ENCODE data around the gene DLAT.
"Not testable (repeated sequence)": the region's sequence is repeated elsewhere in the genome, so short reads cannot be mapped to it uniquely, and the experiment has no call there.

DLAT gene

DNA sequence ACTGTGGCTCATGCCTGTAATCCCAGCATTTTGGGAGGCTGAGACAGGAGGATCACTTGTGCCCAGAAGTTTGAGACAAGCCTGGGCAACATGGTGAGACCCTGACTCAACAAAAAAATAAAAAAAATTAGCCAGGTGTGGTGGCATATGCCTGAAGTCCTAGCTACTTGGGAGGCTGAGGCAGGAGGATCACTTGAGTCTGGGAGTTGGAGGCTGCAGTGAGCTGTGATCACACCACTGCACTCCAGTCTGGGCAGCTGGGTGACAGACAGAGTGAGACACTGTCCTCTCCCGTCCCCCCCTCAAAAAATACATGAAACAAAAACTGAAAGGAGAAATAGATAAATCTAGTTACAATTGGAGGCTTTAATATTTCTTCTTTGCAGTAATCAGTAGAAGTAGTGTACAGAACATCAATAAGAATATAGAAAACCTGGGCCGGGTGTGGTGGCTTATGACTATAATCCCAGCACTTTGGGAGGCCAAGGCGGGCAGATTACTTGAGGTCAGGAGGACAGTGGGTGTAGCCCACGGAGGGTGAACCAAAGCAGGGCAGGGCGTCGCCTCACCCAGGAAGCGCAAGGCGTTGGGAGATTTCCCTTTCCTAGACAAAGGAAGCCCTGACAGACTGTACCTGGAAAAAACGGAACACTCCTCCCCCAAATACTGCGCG, 19.6 kb upstream of the DLAT start:
- no peak for DNase-seq

DNA sequence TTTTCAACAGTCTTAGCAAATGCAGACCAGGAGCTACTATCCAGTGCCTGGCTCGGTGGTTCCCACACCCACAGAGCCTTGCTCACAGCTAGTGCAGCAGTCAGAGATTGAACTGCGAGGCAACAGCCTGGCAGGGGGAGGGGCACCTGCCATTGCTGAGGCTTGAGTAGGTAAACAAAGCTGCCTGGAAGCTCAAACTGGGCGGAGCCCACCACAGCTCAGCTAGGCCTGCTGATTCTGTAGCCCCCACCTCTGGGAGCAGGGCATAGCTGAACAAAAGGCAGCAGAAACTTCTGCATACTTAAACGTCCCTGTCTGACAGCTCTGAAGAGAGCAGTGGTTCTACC, 19.1 kb upstream of the DLAT start:
- not testable (repeated sequence) for DNase-seq

DNA sequence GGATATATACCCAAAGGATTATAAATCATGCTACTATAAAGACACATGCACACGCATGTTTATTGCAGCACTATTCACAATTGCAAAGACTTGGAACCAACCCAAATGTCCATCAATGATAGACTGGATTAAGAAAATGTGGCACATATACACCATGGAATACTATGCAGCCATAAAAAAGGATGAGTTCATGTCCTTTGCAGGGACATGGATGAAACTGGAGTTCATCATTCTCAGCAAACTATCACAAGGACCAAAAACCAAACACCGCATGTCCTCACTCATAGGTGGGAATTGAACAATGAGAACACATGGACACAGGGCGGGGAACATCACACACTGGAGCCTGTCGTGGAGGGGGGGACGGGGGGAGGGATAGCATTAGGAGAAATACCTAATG, 13.8 kb upstream of the DLAT start:
- not testable (repeated sequence) for DNase-seq

DNA sequence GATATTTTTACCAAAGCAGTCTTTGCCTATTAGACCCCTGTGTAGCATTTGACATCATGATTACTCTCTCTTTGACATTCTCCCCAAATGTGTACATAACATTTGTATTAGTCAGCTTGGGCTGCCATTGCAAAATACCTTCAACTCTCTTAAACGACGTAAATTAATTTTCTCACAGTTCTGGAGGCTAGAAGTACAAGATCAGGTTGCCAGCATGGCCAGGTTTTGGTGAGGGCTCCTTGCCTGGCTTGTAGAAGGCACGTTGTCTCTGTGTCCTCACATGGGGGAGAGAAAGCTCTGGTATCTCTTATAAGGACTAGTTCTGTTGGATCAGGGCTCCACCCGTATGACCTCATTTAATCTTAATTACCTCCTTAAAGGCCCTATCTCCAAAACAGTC, 12.3 kb upstream of the DLAT start:
- no peak for DNase-seq

DNA sequence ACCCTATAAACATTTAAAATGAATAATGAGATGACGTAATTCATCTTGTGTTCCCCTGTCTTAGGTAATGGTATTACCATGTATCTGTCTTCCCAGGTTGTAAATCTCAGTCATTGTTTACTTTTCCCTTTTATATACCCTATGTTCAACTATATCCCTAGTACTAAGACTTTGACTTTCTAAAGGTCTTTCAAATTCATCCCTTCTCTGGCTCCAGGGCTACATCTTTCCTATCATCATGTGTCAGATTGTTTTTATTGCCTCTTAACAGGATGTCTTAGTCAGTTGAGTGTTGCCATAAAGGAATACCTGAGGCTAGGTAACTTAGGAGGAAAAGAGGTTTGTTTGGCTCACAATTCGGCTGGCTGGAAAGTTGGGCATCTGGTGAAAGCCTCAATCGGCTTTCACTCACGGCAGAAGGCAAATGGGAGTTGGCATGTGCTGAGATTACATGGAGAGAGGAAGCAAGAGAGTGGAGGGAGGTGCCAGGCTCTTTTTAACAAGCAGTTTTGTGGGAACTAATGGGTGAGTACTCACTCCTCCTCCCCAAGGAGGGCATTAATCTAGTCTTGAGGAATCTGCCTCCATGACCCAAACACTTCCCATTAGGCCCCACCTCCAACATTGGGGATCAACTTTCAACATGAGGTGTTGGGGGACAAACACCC, 11.6 kb upstream of the DLAT start:
- no peak for DNase-seq

DNA sequence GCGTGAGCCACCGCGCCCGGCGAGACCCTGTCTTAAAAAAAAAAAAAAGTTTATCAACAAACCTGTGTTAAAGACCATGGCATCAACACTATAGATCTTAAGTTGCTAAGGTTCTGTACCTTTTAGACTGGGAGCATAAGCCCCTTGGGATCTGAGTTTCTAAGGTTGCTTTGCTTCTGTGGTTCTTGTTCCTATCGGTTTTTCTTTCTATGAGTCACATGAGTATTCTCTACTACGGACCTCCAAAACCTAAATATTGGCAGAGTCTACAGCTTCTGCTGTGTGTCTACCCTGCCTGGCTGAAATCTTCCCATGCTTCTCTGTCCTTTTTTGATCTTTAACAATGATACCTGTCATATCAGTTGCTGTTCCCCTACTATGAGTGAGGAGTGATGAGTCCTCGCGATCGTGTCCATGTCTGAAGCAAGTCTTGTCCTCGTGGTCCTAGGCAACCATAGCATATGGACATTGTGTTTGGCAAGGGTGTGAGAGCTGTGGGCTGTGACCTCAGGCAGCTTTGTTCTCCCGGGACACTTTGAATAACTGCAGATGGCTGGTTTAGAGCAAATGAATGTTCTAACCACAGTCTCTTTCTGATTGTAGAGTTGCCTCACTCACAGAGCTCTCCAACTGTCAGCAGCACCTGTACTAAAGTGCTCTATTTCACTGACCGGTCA, 9.0 kb upstream of the DLAT start:
- DNase-seq, result no peak

DNA sequence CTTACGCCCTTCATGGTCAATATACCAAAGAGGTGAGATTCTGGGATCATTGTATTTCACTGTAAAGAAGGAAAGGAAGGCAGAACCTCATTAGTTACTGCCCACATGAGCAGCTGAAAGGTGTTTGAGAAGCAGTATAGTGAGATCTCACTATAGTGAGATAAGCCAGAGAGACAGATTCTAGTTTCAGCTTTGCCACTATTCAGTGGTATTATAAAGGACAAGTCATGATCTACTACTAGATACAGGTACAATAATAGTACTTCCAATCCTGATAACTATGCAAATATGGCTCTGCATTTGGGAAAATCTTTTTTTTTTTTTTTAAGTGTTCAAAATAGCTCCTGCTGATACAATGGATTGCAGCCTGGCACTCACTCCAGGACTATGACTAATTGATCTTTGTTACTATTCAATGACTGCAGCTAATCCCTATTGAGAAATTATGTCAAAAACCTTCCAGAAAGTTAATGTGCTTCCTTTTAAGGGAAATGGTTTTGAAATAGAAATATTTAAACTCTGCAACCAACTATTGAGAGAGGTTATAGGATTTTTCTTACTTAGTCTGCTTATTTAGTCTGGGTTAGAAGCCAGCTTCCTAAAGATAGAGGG, 8.3 kb upstream of the DLAT start:
- no peak for DNase-seq

DNA sequence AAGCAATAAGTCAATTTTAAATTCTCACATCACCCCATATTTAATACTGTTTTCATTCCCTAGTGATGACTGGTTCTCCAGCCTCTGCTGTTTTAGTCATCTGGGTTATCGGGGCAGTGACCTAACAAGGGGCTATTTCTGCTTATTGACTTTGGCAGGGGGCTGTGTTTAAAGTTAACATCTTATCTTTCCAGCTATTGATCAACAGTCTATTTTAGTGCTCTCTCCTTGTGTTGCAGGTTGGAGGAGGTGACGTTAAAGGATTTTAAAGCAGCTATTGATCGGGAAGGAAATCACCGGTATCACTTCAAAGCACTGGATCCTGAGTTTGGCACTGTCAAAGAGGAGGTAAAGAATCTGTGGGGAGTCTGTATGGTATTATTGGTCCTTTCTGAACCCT, 7.7 kb upstream of the DLAT start:
- DNase-seq, result no peak

DNA sequence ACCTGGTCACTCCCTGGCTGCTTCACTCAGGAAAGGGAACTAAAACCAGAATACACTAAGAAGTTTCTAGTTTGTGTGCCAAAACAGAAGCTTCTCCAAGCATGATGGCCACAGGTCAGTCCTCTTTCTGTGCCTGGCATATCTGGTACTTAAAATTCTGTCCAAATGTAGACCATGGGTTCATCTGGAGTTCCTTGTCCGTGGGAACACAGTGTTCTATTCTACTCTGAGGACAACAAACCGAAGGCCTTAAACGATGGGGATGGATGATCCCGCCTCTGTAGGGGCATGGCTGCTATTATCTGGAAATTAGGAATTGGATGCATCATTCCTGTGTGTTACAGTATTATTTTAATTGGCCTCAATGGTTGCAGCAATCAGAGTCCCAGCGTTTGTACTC, 6.1 kb upstream of the DLAT start:
- no peak for DNase-seq

DNA sequence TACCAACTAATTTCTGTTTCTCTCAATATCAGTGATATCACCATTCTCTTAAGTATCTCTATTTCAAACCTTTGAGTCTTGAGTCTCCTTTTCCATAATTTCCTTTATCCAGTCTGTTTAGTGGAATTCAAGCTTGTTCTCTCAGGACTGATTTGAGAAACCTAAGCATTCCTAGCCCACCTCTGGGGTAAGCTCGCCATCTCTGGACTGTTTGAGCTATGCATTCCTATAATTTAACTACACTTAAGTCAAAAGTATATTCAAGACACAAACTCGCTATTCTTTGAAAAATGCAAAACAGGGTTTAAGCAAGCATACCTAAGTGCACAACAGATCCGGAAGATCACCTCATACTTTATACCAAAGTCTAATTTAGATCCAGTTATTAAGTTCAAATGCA, 2.1 kb upstream of the DLAT start:
- DNase-seq, result no peak

DNA sequence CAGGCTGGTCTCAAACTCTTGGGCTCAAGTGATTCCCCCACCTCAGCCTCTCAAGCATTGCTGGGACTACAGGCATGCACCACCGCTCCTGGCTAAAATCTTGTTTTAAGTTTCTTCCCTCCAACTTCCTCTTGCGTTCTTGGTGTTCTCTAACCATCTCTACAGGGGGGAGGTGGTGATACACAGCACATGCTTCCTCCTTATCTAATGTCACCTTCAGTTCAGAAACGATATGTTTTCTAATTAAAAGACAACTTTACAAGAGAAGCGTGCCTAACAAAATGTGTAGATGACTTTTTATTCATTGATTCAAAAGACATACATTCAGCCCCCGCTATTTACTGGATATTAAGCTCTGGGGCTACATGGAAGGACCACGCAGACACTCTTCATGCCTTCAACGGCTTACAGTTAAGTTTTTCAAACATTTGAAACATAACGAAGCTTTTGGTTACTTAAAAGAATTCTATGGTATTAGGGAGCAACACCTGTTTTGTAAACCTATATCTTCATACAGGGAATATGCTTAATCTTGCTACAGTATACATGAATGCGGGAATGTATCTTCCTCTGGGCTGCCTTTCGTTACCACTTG, 933 bp upstream of the DLAT start:
- DNase-seq, result no peak

DNA sequence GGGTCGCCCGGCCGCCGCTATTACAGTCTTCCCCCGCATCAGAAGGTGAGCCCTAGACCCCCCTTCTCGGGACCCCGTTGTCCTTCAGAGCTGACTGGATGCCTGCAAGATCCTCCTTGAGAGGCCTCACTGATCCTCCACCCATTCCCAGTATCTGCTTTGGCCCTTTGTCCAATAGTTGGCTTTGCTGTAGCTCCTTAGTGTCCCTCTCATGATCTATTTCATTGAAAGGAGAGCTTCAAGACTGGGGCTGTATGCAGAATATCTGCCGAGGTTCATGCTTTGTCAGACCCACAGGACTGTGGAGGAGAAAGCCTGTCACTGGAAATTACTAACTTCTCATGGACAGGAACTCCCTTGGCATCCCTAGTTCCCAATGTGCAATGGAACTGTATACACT, 499 bp downstream of the DLAT start:
- no peak for DNase-seq

DNA sequence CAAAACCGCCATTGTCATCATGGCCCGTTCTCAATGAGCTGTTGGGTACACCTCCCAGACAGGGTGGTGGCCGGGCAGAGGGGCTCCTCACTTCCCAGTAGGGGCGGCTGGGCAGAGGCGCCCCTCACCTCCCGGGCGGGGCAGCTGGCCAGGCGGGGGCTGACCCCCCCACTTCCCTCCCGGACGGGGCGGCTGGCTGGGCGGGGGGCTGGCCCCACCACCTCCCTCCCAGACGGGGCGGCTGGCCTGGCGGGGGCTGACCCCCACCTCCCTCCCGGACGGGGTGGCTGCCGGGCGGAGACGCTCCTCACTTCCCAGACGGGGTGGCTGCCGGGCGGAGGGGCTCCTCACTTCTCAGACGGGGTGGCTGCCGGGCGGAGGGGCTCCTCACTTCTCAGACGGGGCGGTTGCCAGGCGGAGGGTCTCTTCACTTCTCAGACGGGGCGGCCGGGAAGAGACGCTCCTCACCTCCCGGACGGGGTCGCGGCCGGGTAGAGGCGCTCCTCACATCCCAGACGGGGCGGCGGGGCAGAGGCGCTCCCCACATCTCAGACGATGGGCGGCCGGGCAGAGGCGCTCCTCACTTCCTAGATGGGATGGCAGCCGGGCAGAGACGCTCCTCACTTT, 1.7 kb downstream of the DLAT start:
- DNase-seq, result not testable (repeated sequence)

DNA sequence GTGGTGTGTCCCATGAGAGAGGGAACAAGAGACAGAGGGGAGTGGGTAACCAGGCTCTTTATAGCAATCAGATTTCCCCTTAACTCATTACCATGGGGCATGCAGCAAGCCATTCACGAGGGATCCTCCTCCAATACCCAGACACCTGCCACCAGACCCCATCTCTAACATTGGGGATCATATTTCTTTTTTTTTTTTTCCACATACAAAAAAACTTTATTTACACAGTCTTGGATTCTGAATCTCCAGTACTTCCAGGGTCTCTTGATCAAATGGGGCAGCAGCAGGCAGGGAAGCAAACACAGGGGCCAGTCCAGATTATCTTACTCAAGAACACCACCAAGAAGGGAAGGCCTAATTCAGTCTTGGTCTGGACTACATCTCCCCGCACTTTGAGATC, 4.3 kb downstream of the DLAT start:
- no peak for DNase-seq

DNA sequence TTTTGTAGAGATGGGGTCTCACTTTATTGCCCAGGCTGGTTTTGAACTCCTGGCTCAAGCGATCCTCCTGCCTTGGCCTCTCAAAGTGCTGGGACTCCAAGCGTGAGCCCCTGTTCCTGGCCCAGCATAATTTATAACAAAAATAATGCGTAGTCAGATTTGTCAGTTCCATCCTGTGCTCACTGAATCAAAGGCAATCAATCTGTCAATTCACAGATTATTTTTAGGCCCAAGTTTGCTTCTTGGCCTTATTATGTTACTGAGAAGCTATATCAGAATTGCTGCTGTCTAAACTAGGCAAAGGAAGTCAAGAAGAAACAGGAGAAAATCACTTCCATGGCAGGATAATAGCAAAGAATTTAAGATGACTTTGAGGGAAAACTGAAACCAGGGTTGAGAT, 8.7 kb downstream of the DLAT start:
- no peak for DNase-seq

DNA sequence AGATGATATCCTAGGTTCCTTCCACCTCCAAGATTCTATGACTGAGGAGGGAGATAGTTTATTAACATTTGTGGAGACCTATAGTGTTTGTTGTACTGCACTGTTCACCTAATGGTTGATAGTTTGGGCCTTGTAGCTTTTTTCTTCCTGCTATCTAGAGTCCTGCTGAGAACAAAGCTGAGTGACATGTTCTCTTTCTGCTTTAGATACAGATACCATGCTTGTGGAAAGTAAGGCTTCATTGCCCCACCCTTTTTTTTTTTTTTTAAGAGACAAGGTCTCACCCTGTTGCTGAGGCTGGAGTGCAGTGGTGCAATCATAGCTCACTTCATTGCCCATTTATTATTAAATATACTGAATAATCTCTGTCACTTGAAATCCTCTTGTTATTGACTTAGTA, 12.3 kb downstream of the DLAT start:
- DNase-seq, result no peak

DNA sequence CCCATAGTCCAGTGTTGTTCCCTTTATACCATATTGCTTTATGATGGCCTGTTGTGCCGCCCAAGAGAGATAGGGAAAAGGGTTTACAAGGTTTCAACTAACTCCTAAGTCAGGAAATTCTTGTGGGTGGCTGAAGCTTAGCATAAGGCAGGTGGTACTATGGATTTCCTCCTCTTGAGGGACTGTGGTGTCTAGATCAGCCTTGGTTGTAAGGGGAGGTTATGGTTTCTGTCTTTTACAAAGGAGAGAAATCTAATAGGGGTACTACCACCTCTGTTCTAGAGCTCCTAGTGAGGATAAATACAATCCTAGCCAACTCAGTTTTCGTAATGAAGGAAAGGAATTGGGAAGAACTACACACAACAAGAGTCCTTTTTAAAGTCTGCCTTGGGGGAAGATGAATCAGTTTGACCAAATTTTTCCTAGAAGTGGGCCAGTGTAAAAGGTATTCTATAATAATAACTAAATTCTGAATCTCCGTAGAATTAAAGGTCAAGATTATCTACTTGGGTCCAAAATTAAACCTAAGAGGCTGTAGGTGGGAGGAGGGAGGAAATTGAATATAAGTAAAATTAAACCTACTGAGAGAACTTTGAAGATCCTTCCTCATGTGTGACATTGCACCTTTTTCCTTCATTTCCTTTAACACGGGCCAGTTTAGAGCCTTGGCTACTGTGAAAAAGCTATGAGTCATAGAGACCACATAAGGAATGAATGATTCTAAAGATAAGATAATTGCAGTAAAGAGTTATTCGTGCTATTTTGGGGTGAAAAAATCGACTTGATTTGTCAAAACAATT, 17.2 kb downstream of the DLAT start:
- DNase-seq, result no peak

DNA sequence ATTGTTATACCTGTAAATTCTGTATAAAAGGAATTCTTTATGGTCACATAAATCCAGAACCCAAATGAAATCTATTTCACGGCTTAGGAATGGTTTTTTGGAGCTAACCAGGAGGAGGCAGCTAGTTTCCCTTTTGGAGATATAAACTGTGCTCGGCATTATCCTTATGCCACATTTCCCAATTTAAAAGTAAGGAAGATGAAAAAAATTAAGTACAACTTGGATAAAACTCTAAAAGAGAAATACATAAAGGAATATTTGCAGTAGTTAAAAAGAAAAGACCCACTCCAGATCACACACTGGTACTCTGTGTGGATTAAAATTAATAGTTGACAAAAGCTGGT, 17.7 kb downstream of the DLAT start:
- DNase-seq, result no peak

DNA sequence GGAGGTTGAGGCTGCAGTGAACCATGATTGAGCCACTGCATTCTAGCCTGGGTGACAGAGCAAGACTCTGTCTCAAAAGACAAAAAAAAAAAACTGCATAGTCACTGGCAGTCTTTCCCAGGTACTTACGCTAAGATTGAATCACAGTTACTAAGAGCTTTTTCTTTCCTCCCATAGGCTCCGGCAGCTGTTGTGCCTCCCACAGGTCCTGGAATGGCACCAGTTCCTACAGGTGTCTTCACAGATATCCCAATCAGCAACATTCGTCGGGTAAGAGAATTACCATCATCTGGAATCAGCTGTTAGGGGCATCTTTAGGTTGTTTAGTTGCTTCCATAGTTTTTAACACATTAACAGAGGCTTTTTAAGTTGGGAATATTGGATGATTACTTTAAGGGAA, 19.8 kb downstream of the DLAT start:
- DNase-seq, result no peak

DNA sequence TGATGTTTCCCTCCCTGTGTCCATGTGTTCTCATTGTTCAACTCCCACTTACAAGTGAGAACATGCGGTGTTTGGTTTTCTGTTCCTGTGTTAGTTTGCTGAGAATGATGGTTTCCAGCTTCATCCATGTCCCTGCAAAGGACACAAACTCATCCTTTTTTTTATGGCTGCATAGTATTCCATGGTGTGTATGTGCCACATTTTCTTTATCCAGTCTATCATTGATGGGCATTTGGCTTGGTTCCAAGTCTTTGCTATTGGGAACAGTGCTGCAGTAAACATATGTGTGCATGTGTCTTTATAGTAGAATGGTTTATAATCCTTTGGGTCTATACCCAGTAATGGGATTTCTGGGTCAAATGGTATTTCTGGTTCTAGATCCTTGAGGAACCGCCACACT, 21.4 kb downstream of the DLAT start:
- DNase-seq, result not testable (repeated sequence)

DNA sequence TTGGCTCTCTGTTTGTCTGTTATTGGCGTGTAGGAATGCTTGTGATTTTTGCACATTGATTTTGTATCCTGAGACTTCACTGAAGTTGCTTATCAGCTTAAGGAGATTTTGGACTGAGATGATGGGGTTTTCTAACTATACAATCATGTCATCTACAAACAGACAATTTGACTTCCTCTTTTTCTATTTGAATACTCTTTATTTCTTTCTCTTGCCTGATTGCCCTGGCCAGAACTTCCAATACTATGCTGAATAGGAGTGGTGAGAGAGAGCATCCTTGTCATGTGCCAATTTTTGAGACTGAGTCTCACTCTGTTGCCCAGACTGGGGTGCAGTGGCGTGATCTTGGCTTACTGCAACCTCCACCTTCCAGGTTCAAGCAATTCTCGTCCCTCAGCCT, 23.0 kb downstream of the DLAT start:
- DNase-seq, result not testable (repeated sequence)

DNA sequence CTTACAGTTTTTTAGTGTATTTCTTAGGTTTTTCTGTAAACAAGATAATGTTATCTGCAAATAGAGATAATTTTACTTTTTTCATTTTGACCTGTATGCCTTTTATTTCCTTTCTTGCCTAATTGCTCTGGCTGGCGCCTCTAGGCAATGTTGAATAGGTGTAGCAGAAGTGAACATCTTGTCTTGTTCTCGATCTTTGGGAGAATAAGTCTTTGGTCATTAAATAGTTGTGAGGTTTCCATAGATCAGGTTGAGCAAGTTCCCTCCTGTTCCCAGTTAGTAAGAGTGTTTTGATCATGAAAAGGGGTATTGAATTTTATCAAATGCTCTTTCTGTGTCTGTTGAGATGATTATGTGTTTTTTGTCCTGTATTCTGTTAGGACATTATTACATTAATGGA, 24.6 kb downstream of the DLAT start:
- no peak for DNase-seq

DNA sequence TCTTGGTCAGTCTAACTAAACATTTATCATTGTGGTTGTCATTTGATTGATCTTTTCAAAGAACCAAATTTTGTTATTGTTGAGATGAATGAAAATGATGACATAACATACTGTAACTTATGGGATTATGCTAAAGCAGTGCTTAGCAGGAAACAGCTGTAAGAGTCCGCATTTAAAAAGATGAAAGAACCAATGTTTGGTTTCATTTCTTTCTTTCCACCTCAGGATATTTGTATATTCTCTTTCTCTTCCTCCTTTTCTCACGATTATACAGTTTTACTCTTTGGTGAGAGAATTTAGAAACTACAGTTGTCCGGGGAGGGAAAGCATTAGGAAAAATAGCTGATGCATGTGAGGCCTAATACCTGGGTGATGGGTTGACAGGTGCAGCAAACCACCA, 25.5 kb downstream of the DLAT start:
- DNase-seq, result no peak

Measured in cerebellar nuclear complex (tissue), 1 donor.